Measurements from ENCODE around the gene KRTAP4-9.

- TF ChIP-seq, protein P1, sequence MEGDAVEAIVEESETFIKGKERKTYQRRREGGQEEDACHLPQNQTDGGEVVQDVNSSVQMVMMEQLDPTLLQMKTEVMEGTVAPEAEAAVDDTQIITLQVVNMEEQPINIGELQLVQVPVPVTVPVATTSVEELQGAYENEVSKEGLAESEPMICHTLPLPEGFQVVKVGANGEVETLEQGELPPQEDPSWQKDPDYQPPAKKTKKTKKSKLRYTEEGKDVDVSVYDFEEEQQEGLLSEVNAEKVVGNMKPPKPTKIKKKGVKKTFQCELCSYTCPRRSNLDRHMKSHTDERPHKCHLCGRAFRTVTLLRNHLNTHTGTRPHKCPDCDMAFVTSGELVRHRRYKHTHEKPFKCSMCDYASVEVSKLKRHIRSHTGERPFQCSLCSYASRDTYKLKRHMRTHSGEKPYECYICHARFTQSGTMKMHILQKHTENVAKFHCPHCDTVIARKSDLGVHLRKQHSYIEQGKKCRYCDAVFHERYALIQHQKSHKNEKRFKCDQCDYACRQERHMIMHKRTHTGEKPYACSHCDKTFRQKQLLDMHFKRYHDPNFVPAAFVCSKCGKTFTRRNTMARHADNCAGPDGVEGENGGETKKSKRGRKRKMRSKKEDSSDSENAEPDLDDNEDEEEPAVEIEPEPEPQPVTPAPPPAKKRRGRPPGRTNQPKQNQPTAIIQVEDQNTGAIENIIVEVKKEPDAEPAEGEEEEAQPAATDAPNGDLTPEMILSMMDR (IDR thresholded peaks at IDR 0.05): no peak
- TF ChIP-seq, protein P2, sequence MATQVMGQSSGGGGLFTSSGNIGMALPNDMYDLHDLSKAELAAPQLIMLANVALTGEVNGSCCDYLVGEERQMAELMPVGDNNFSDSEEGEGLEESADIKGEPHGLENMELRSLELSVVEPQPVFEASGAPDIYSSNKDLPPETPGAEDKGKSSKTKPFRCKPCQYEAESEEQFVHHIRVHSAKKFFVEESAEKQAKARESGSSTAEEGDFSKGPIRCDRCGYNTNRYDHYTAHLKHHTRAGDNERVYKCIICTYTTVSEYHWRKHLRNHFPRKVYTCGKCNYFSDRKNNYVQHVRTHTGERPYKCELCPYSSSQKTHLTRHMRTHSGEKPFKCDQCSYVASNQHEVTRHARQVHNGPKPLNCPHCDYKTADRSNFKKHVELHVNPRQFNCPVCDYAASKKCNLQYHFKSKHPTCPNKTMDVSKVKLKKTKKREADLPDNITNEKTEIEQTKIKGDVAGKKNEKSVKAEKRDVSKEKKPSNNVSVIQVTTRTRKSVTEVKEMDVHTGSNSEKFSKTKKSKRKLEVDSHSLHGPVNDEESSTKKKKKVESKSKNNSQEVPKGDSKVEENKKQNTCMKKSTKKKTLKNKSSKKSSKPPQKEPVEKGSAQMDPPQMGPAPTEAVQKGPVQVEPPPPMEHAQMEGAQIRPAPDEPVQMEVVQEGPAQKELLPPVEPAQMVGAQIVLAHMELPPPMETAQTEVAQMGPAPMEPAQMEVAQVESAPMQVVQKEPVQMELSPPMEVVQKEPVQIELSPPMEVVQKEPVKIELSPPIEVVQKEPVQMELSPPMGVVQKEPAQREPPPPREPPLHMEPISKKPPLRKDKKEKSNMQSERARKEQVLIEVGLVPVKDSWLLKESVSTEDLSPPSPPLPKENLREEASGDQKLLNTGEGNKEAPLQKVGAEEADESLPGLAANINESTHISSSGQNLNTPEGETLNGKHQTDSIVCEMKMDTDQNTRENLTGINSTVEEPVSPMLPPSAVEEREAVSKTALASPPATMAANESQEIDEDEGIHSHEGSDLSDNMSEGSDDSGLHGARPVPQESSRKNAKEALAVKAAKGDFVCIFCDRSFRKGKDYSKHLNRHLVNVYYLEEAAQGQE (IDR thresholded peaks at IDR 0.05; ENCODE audit: insufficient read depth in 1 of 2, low read depth in 2 of 2, low read length in 1 of 2): no peak
- TF ChIP-seq POLR2AphosphoS5 (IDR thresholded peaks at IDR 0.05; ENCODE audit: low read depth, low read length) (no peak), SIN3A (IDR thresholded peaks at IDR 0.05; ENCODE audit: borderline replicate concordance, insufficient read depth, low read depth, low read length) (no peak)
Measured at GRCh38 chr17:41150026-41150425, 44.8 kb downstream of the KRTAP4-9 start.
